Right kidney (tissue), 1 donor: ENCODE data around the gene KATNBL1.
"Not testable (repeated sequence)": the region's sequence is repeated elsewhere in the genome, so short reads cannot be mapped to it uniquely, and the experiment has no call there.

Experiments
- DNase-seq: peaks from one replicate; pipeline ENCODE4 v3.0.0-alpha.2; 2016

Gene KATNBL1

DNA sequence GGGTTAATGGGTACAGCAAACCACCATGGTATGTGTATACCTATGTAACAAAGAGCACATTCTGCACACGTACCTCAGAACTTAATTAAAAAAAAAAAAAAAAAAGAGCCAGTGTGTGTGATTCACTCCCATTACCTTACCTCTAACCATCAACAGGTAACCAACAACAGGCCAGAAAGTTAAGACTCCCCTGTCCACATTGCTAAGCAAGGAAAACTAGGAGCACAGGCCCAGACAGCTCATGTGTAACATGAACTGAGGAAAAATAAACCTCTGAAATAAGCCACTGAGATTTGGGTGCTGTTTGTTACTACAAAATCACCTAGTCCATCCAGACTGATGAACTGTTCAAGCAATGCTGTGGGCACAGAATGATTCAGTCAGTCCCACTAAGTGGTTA is 6.0 kb downstream of the KATNBL1 start:
- no peak for DNase-seq

DNA sequence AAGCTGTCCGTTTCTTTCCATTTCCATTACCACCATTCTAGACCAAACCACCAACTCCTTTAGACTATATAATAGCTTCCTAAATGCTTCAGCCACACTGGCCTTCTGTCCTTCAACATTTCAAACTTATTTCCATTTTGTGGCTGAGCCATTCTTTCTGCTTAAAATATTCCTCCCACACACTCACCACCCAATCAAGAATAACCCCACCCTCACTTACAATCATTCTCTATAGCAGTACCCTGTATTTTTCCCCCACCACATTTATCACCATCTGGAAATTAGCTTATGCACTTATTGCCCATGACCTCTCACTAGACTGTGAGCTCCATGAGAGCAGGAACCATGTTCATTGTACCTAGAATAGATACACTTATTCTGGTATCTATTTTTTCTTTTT is 6.6 kb downstream of the KATNBL1 start:
- DNase-seq = no peak

DNA sequence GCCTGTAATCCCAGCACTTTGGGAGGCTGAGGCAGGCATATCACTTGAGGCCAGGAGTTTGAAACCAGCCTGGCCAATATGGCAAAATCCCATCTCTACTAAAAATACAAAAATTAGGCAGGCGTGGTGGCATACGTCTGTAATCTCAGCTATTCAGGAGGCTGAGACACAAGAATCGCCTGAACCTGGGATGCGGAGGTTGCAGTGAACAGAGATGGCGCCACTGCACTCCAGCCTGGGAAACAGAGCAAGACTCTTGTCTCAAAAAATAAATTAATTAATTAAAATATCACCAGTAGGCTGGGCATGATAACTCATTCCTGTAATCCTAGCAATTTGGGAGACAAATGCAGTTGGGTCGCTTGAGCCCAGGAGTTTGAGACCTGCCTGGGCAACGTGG is 16.6 kb downstream of the KATNBL1 start:
- not testable (repeated sequence) for DNase-seq

DNA sequence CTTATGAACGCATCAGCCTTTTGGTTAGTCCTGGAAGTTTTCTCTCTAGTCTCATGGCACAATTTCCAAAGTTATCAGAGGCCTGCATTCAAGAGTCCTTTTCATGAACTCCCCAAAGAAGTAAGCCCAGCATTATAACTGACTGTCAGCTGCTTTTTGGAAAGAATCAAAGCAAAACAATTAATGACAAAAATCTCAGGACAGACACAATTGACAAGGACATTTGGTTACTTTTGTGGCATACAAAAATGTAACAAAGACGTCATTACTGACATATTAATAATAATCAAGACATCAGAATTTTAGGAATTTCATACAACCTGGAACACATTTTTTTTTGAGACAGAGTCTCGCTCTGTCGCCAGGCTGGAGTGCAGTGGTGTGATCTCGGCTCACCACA is 21.2 kb downstream of the KATNBL1 start:
- DNase-seq = no peak

DNA sequence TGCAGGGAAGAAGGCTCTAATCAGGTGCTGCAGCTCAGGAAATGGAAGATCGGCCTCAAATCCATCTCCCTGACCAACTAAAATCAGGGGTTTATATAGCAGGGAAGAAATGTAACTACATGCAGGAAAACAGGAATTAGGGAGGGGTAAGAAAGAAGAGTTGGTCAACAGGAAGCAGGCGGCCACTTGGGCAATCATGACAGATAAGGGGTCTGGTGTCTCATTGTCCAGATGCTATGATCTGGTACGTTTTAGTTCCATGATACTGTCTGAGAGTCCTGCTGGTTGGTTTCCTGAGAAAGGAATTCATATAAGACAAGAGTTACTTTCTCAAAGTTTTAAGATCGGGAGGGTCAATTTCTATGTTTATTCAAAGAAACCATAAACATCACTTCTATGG is 24.2 kb downstream of the KATNBL1 start:
- no peak for DNase-seq

DNA sequence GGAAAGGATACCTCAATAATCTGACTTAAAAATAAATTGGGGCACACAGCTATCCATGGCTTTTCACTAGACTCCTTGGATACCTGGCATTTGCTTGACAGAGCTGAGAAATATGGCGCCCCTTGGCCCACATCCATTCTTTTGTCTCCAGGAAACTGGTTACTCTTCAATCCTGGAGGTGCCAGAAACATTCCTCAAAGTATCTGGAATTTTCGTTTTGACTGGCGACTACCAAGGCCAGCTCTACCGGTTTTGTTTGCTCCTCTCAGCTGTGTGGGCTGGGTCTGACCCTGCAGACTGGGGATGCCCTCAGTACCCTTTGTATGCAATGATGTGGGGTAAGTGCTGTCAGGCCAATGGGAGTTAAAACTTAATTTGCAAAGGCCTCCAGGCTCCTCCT is 27.0 kb downstream of the KATNBL1 start:
- no peak for DNase-seq

DNA sequence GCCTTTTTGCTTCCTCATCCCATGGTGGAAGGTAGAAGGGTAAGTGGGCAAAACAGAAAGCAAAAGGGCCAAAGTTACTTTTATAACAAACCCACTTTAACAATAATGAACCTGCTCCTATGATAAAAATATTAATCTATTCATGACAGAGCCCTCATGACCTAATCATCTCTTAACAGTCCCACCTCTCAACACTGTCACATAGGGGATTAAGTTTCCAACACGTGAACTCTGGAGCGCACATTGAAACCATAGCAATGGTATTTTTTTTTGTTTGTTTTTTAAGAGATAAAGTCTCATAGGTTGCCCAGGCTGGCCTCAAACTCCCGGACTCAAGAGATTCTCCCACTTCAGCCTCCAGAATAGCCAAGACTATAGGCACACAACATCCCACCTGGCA is 30.7 kb downstream of the KATNBL1 start:
- no peak for DNase-seq

DNA sequence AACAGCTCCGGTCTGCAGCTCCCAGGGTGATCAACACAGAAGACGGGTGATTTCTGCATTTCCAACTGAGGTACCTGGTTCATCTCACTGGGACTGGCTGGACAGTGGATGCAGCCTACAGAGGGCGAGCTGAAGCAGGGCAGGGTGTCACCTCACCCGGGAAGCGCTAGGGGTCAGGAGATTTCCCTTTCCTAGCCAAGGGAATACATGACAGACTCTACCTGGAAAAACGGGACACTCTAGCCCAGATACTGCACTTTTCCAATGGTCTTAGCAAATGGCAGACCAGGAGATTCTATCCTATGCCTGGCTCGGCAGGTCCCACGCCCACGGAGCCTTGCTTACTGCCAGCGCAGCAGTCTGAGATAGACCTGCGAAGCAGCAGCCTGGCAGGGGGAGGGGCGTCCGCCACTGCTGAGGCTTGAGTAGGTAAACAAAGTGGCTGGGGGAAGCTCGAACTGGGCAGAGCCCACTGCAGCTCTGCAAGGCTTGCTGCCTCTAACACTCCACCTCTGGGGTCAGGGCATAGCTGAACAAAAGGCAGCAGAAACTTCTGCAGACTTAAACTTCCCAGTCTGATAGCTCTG is 43.8 kb downstream of the KATNBL1 start:
- DNase-seq = not testable (repeated sequence)

DNA sequence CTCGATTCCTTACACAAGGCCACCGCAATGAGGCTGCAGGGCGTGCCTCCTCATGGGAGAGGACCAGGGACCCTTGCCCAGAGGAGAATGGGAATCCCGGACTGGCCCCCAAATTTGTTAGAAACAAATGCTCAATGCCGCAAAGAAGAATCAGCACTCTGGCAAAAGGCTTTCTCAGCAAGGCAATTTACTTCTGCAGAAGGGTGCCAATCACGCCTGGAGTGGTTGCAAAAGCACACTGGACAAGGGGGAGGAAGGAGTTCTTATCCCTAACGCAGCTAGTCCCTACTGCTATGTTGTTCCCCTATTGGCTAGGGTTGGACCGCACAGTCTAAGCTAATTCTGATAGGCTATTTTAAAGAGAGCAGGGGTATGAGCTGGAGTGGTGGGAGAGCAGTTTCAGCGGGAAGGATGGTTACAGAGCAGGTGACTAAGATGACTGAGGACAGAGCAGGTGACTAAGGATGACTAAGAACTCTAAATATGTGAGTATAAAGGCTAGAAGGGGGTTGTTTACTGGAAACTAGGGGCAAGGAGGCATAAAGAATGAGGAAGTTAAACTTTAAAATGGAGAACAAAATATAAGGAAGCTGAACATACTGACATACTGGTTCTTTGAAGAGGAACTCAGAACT is 48.5 kb downstream of the KATNBL1 start:
- DNase-seq = no peak

DNA sequence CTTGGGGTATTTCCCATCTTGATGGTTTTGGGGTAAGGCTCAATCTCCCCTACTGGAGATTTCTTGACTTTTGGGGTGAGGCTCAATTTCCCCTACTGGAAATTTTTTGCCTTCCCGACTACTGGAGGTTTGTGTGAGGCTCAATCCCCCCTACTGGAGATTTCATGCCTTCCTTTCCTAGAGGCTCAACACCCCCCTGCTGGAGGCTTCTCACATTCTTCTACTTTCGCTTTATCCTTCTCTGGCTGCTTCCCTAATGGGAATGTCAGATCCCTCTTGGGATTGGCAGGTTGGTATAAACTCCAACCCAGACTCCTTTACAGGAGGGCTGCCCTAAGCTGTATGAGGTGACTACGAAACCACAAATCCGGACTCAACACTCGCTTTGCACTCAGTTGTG is 49.2 kb downstream of the KATNBL1 start:
- no peak for DNase-seq

DNA sequence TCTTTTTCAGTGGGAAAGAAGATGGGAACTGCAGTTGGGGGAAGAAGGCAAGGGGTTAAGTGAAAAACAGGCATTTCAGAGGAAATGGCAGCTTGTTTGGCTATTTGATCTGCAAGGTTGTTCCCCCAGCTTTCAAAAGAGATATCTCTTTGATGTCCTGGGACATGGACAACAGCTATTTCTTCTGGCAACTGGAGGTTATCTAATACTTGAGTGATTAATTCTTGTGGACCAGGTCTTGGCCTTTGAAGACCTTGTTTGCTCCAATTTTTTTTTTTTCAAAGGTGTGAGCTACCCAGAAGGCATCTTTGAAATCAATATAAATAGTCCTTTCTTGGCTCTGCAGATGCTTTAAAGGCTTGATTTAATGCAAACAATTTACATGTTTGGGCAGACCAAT is 51.5 kb downstream of the KATNBL1 start:
- no peak for DNase-seq

DNA sequence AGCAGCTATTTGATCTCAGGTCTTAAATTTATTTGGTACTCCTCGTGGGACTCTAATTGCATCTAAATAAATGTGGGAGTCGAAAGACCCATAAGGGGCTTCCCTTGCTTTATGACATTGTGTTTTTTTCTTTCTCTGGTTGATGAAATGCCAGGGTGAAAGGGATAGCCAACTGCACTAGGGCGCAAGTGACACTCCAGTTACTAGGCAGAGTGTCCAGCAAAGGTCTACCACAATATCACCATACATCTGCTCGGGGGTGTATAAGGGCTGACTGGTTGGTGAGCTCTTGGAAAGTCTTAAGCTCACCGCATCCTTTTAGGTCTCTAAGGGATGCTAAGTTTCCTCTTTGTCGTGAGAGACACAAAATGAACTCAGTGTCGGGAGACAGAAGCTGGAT is 54.0 kb downstream of the KATNBL1 start:
- no peak for DNase-seq

DNA sequence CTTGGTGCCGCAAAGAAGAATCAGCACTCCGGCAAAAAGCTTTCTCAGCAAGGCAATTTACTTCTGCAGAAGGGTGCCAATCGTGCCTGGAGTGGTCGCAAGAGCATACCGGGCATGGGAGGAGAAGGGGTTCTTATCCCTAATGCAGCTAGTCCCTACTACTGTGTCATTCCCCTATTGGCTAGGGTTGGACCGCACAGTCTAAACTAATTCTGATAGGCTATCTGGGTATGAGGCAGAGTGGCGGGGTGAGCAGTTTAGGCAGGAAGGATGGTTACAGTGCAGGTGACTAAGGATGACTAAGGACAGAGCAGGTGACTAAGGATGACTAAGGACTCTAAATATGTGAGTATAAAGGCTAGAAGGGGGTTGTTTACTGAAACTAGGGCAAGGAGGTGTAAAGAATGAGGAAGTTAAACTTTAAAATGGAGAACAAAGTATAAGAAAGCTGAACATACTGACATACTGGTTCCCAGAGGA is 55.1 kb downstream of the KATNBL1 start:
- DNase-seq = no peak

DNA sequence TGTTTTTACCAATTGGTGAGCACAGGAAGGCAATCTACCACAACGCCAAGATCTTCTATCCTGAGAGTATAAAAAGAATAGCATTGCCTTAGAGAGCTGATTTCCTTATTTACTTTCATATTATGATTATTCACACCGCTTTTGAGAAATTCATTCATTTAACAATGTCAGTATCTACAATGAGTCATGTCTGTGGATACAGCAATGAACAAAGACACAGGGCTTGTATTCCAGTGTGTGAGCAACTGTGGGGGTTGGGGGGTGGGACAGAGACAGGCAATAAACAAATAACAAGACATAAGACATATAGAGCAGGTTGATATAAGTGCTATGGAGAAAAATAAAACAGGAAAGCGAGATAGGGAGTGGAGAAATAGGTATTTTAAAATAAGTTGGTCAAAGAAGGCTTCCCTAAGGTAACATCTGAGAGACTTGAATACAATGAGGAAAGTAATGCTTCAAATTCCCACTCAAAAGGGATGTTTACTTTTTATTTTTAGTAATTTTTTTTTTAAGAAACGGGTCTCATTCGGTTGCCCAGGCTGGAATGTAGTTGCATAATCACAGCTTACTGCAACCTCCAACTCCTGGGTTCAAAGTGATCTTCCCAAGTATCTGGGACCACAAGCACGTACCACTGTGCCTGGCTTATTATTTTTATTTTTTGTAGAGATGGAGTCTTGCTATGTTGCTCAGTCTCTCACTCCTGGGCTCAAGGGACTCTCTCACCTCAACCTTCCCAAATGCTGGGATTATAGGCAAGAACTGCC is 62.3 kb downstream of the KATNBL1 start:
- no peak for DNase-seq

DNA sequence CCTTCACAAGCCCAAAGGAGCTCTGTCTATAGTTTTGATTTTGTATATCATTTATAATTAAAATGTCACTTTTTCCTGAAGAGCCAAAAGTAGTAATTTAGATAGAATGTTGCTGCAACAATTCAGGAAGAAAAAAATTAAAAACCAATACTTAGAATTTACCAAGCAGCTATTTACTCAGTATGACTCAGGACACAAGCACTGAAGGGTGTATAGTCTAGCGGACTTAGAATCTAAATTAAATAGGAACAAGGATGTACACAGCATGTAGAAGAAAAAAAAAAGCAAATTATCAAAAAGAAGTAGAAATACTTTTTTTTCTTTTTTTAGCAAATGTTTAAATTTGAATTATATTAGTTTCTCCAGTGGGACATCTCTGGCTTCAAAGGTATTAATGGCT is 76.4 kb downstream of the KATNBL1 start:
- no peak for DNase-seq

DNA sequence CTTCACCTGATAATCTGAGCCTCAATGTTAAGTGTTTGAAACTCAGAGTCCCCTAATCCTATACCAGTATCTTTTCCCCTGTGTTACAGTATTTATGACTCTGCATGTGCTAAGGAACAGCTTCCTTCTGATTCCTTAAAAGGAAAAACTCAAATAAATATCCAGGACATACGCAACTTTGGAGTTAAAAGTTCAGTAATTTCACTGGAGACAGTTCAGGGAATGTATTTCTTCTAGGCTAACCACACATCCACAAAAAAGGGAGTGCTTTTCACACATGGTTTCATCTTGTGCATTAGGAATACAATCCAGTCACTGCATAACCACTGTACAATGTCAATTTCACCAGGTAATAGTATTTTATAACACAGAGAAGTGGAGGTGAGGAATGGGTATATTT is 77.0 kb downstream of the KATNBL1 start:
- no peak for DNase-seq

DNA sequence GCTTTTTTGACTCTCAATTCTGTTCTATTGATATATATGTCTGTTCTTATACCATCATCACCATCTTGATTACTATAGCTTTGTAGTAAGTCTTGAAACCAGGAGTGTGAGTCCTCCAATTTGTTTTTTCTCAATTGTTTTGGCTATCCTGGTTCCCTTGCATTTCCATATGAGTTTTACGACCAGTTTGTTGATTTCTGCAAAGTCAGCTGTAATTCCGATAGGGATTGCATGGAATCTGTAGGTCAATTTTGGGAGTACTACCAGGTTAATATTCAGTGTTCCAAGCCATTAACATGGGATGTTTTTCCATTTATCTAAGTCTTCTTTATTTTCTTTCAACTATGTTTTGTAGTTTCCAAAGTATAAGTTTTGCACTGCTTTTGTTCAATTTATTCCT is 81.0 kb downstream of the KATNBL1 start:
- DNase-seq = no peak

DNA sequence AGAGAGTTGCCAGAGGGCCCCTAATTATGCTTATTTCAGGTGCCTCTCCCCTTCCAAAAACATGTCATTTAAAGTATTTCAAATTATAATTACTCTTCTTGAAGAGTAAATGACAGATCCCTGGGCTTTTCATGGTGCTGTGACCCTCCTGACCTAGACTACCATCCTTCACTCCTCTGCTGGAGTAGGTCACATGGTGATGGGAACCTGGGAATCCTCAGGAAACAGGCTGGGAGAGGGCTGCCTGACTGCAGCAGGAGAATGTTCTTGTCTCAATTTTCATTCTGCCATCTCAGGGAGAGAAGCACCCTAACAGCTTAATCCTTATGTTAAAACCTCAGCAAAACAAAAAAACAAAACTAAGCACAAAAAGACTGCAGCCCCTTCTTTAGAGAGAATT is 83.4 kb downstream of the KATNBL1 start:
- no peak for DNase-seq

DNA sequence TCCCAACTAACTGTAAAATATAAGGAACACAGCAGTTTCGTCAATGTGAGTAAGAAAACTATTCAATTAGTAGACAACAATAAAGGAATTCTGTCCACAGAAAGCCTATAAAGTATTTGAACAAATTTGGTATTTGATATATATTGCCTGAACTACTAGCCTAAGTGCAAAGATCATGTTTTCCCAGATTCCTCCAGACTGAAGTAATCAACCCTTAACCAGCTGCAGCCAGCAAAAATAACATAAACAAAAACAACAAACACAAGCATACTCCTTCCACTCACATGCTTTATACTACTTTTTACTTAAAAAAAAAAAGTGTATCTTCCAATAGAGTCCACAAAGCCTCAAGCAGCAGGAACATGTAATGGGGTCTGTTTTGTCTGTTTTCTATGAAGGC is 84.0 kb downstream of the KATNBL1 start:
- DNase-seq = no peak

DNA sequence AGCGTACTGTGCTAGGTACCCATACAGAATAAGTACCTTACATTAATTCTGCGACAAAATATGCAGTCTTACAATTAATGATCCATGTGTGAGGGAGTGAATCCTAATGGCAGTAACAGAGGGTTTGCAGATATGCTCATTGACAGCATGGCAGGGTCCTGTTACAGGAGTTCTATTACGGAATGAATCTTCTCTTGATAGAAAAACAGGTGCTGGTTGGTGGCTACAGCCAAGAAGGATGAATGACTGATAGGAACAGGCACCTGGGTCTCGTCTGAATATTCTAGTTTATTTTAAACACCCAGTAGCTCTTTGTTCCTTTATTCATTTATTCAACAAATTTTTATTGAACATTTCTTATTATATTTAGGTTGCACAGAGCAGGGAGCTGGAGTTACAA is 85.2 kb downstream of the KATNBL1 start:
- no peak for DNase-seq

DNA sequence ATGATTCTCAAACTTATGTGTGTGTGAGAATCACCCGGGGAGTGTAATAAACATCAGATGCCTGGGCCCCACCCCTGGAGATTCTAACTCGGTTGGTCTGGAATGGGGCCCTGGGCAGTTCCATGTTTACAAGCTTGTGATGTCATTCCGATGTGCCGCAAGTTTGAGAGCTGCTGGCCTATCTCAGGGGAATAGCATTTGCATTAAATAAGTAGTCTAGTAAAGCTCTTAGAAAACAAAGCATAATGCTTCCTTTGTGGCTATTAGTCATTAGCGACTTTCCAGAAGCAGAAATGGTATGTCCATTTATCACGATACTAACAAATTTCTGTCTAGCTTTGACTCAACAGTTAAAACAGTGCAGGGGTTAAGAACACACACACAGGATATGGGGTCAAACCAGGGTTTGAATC is 87.1 kb downstream of the KATNBL1 start:
- no peak for DNase-seq

DNA sequence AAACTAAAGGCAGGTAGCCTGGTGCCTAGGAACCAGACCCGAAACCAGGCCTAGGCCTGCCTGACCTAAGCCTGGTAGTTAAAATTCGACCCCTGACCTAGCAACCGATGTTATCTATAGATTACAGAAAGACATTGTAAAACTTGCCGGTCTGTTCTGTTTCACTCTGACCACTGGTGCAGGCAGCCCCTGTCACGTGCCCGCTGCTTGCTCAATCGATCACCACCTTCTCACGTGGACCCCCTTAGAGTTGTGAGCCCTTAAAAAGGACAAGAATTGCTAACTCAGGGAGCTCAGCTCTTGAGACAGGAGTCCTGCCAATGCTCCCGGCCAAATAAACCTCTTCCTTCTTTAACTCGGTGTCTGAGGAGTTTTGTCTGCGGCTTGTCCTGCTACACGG is 88.1 kb downstream of the KATNBL1 start:
- DNase-seq = not testable (repeated sequence)

DNA sequence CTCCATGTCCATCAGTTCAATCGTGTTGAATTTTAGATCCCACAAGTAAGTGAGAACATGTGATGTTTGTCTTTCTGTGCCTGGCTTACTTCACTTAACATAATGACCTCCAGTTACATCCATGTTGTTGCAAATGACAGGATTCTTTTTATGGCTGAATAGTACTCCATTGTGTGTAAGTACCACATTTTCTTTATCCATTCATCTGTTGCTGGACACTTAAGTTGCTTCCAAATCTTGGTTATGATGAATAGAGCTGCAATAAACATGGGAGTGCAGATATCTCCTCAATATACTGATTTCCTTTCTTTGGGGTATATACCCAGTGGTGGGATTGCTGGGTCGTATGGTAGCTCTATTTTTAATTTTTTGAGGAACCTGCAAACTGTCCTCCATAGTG is 89.5 kb downstream of the KATNBL1 start:
- not testable (repeated sequence) for DNase-seq

DNA sequence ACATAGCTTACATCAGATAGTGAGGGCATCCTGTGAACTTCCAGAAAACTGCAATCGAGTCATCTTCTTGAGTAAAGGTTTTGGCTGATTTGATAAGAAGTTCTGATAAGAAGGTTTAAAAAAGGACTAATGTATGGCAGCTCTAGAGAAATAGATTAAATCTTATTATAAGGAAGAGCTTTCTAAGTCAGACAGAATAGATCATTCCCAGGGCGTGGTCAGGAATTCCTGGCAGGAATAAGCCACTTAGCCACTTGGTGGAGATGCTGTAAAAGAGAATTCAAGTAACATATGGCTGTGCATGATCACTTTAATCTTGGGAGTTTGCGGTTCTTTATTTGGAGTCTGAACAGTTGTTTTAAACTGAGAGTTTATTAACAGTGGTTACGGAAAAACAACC is 90.6 kb downstream of the KATNBL1 start:
- DNase-seq = no peak
